ENCODE results near the gene TENT4A. TPM values are rescaled to one million over a fixed set of nuclear protein-coding genes. Genes with fewer than 3 reads are reported as not detected.

The TENT4A gene
- total and polyA plus RNA-seq, 2 of the 13 experiments (the other 11 are each of a cell fraction or from before 2014, with no cell fraction given) = 6.3 to 13.3 TPM

- no peak for FAIRE-seq
- no peaks in the 10 kb centered on the region; the same call in 1 of the 2 replicates for H3K9me3 ChIP-seq (ENCODE audit: low read length)
- H3K79me2 ChIP-seq (ENCODE audit: insufficient read depth, low read length) = no peaks in the 10 kb centered on the region
- H3K4me1 ChIP-seq (ENCODE audit: insufficient read depth, low read length) = no peaks in the 10 kb centered on the region; the same call in 1 of the 2 replicates
- H3K4me2 ChIP-seq (ENCODE audit: low read depth, low read length) = no peak overlapping the region
- intact Hi-C loops (cut with micrococcal nuclease; ENCODE audit: unreplicated experiment) (no loop called here), in situ Hi-C loops (cut with HindIII; ENCODE audit: extremely low pct_ligation_motif_present, low pct_unique_long_range_greater_than_20kb) (no loop called here)
- H3K9ac ChIP-seq (ENCODE audit: insufficient read depth, low read depth, low read length) = no peak overlapping the region
- no peak overlapping the region for H3K4me3 ChIP-seq (replicated peaks in 1 of 3; ENCODE audit: insufficient read depth in 1 of 3, low read depth in 2 of 3, low read length in 3 of 3)
- no TSS peak for BruUV-seq (replicated peaks)
- no peak overlapping the region for H3K27ac ChIP-seq (ENCODE audit: extremely low read length, insufficient read depth, low read length)
- H3K36me3 ChIP-seq (replicated peaks in 1 of 2; ENCODE audit: control insufficient read depth in 1 of 2, insufficient read depth in 2 of 2, low read length in 2 of 2) = peaks cover 0 to 1% of the 10 kb centered on the region in 2 experiments; a peak in 1 of 5 replicates
- WGBS (ENCODE audit: low lambda C conversion rate) = 92% methylated on average over 1 of the region's 1 CpG
- POLR2A ChIA-PET = no interaction called here
- H2AFZ ChIP-seq (ENCODE audit: low read length) = no peak overlapping the region
- DNase-seq (ENCODE audit: low spot score) = no peak
- CTCF ChIA-PET (ENCODE audit: low intra/inter-chr PET ratio, low total read pairs) = no interaction called here
- H4K20me1 ChIP-seq (ENCODE audit: insufficient read depth, low read length) = no peaks in the 10 kb centered on the region
- no peak for ATAC-seq
- H3K27me3 ChIP-seq (ENCODE audit: control insufficient read depth in 1 of 2, insufficient read depth in 2 of 2, low read length in 2 of 2) = no peaks in the 10 kb centered on the region
- TF ChIP-seq ATRX (CRISPR knock-in tag; IDR thresholded peaks at IDR 0.05; ENCODE audit: borderline replicate concordance) (no peak), SP140L (CRISPR knock-in tag; IDR thresholded peaks at IDR 0.05; ENCODE audit: borderline replicate concordance) (no peak), KDM2A (CRISPR knock-in tag; IDR thresholded peaks at IDR 0.05; ENCODE audit: borderline replicate concordance, low read depth) (no peak), ZNF597 (CRISPR knock-in tag; IDR thresholded peaks at IDR 0.05) (no peak), E2F5 (CRISPR knock-in tag; conservative IDR thresholded peaks at IDR 0.05) (no peak), SRSF4 (IDR thresholded peaks at IDR 0.05; ENCODE audit: low read depth, low read length, poor library complexity, severe bottlenecking) (no peak), ZNF343 (CRISPR knock-in tag; IDR thresholded peaks at IDR 0.05) (no peak), ZNF484 (CRISPR knock-in tag; IDR thresholded peaks at IDR 0.05; ENCODE audit: borderline replicate concordance, low read depth) (no peak), NR2F6 (IDR thresholded peaks at IDR 0.05) (no peak), NR2F6 (CRISPR knock-in tag; IDR thresholded peaks at IDR 0.05) (no peak), SALL2 (CRISPR knock-in tag; IDR thresholded peaks at IDR 0.05) (no peak), RFX5 (IDR thresholded peaks at IDR 0.05; ENCODE audit: low read depth, low read length) (no peak), RAD21 (CRISPR knock-in tag; IDR thresholded peaks at IDR 0.05) (no peak), PHF8 (CRISPR knock-in tag; IDR thresholded peaks at IDR 0.05) (no peak), TFE3 (CRISPR knock-in tag; IDR thresholded peaks at IDR 0.05) (no peak), MEF2D (CRISPR knock-in tag; IDR thresholded peaks at IDR 0.05) (no peak)
Measured at GRCh38 chr5:6673963-6674362, 39.3 kb upstream of the TENT4A start.

Measured in HepG2 (cell line).